Activated CD4-positive, alpha-beta T cell treated with anti-CD3 and anti-CD28 coated beads for 36 hours (primary cell): ENCODE measurements around the gene DUSP6. TPM values are rescaled to one million over a fixed set of nuclear protein-coding genes. Genes with fewer than 3 reads are reported as not detected.
"Not testable (repeated sequence)": the region's sequence is repeated elsewhere in the genome, so short reads cannot be mapped to it uniquely, and the experiment has no call there.

Experiments used
- ATAC-seq: fragments of 200-7000 bp; cut with Tn5 transposase; one replicate; pipeline ENCODE4 v1.10.0; 2021; ENCODE audit warnings: mild to moderate bottlenecking, moderate library complexity
- CTCF ChIA-PET: fragments of 350-600 bp; sonication (Branson Sonifier 250); formaldehyde crosslinking; loops from one replicate; lab custom pipeline; 2021; ENCODE audit warnings: antibody characterized with exemption; lab: Charles Lee
- POLR2A ChIA-PET: fragments of 350-600 bp; sonication (Branson Sonifier 250); formaldehyde crosslinking; loops from one replicate; lab custom pipeline; 2021; ENCODE audit warnings: antibody characterized with exemption, inconsistent platforms; lab: Charles Lee
- DNase-seq: peaks from one replicate; pipeline ENCODE4 v3.0.0-alpha.2; 2020
- H3K27ac Mint-ChIP-seq: one replicate; pipeline ENCODE4 v1.8.0; 2021; ENCODE audit warnings: mixed read lengths
- H3K27me3 Mint-ChIP-seq: one replicate; pipeline ENCODE4 v1.8.0; 2021; ENCODE audit warnings: mixed read lengths
- H3K36me3 Mint-ChIP-seq: one replicate; pipeline ENCODE4 v1.8.0; 2021; ENCODE audit warnings: low read depth, mixed read lengths
- H3K4me1 Mint-ChIP-seq: one replicate; pipeline ENCODE4 v1.8.0; 2021; ENCODE audit warnings: mixed read lengths
- H3K4me3 Mint-ChIP-seq: one replicate; pipeline ENCODE4 v1.8.0; 2021; ENCODE audit warnings: mild to moderate bottlenecking, moderate library complexity, mixed read lengths
- H3K9me3 Mint-ChIP-seq: one replicate; pipeline ENCODE4 v1.8.0; 2021; ENCODE audit warnings: low read depth, mixed read lengths
- intact Hi-C, 2 experiments: fragments of 100-400 bp; cut with DNase I in 1 of 2; cut with micrococcal nuclease in 1 of 2; formaldehyde crosslinking; loops; one replicate each; pipeline versions ENCODE4 v1.14.2 to v1.15.1; 2022 to 2024; cut with DNase I, micrococcal nuclease
- total RNA-seq, 2 experiments: library from RNA; stranded (reverse); gene quantifications; one replicate each; pipeline ENCODE4 v1.2.3, GENCODE V29; 2021

The DUSP6 gene
- total RNA-seq, 2 experiments from 2014 or later, result 49.9 to 60.9 TPM

- peaks cover 48% of the 10 kb centered on the region for H3K4me1 Mint-ChIP-seq
- ATAC-seq (no peak), DNase-seq (no peak)
- ChIA-PET CTCF (interaction anchor here (1.1 kb wide), 1 partner anchor 305 kb away, joined by 3 read pairs; no protein-coding TSS in a partner anchor), POLR2A (no interaction called here)
- no peak overlapping the region for H3K27ac Mint-ChIP-seq
- no peaks in the 10 kb centered on the region for H3K9me3 Mint-ChIP-seq
- intact Hi-C loops, result no loop called here
- no peak overlapping the region for H3K4me3 Mint-ChIP-seq
- peaks cover 26% of the 10 kb centered on the region for H3K36me3 Mint-ChIP-seq
- H3K27me3 Mint-ChIP-seq, result peaks cover 2% of the 10 kb centered on the region
Measured at GRCh38 chr12:89344043-89344861, 8.0 kb downstream of the DUSP6 start.

- Mint-ChIP-seq H3K9me3 (no peaks in the 10 kb centered on the region), H3K27ac (no peak overlapping the region), H3K4me3 (no peak overlapping the region), H3K4me1 (peaks cover 37% of the 10 kb centered on the region), H3K27me3 (peaks cover 2% of the 10 kb centered on the region), H3K36me3 (peaks cover 15% of the 10 kb centered on the region)
- intact Hi-C loops, result no loop called here
- ChIA-PET POLR2A (no interaction called here), CTCF (no interaction called here)
- ATAC-seq (no peak), DNase-seq (no peak)
Measured at GRCh38 chr12:89343127-89343526, 9.2 kb downstream of the DUSP6 start.

DNA sequence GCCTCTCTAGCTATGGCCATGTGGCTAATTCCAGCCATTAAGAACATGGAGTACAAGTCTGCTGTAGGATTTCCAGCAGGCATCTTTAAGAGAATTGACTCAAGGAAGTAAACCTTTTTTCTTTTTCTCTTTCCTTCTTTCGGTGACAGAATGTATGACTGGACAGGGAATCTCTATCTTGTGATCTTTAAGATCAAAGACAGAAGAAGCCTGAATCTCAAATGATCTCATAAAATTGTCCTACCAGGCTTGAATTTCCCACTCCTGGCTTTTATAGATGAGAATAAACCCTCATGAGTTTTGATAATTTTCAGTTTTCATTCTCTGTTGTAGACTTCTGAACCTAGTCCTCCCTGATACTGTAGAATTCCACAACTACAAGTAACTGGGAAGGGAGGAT is 11.4 kb downstream of the DUSP6 start:
- no peak for DNase-seq
- Mint-ChIP-seq H3K27ac (no peak overlapping the region), H3K4me1 (peaks cover 16% of the 10 kb centered on the region), H3K36me3 (no peaks in the 10 kb centered on the region), H3K27me3 (peaks cover 2% of the 10 kb centered on the region), H3K4me3 (no peak overlapping the region), H3K9me3 (no peaks in the 10 kb centered on the region)
- POLR2A ChIA-PET, result no interaction called here
- intact Hi-C loops, result no loop called here
- CTCF ChIA-PET, result no interaction called here
- ATAC-seq, result no peak

DNA sequence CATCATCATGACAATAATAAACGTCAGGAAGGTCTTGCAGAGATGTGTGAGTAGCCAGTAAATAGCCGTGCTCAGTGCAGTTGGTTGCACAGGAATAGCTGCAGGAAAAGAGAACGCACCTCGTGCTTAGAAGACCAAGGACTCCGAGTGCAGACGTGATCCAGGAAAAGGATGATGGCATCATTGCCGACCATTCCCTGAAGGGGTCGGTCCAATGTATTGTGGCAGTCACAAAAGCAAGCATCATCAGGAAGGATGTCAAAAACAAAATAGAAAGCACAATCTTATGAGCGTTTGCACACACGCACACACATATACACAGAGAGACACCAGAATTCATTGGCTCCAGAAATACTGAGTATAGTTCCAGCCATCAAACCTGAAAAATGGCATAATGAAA is 12.8 kb downstream of the DUSP6 start:
- intact Hi-C loops, result no loop called here
- Mint-ChIP-seq H3K27ac (no peak overlapping the region), H3K36me3 (no peaks in the 10 kb centered on the region), H3K9me3 (no peaks in the 10 kb centered on the region), H3K27me3 (peaks cover under 1% of the 10 kb centered on the region), H3K4me3 (no peak overlapping the region), H3K4me1 (peaks cover 9% of the 10 kb centered on the region)
- POLR2A ChIA-PET, result no interaction called here
- CTCF ChIA-PET, result interaction anchor here (1.0 to 1.1 kb wide), 2 partner anchors 18 to 289 kb away, joined by 3 read pairs; no protein-coding TSS in a partner anchor
- DNase-seq, result no peak
- no peak for ATAC-seq

GRCh38 chr12:89337136-89337535 is 15.2 kb downstream of the DUSP6 start:
- H3K36me3 Mint-ChIP-seq, intact Hi-C loops, H3K27me3 Mint-ChIP-seq, H3K4me3 Mint-ChIP-seq, H3K9me3 Mint-ChIP-seq, H3K27ac Mint-ChIP-seq, POLR2A ChIA-PET, DNase-seq, ATAC-seq: not testable (repeated sequence)
- peaks cover 27% of the 10 kb centered on the region for H3K4me1 Mint-ChIP-seq
- CTCF ChIA-PET, result interaction anchor here (0.5 to 1.1 kb wide), 2 partner anchors 35 to 125 kb away, joined by 3 read pairs; no protein-coding TSS in a partner anchor

DNA sequence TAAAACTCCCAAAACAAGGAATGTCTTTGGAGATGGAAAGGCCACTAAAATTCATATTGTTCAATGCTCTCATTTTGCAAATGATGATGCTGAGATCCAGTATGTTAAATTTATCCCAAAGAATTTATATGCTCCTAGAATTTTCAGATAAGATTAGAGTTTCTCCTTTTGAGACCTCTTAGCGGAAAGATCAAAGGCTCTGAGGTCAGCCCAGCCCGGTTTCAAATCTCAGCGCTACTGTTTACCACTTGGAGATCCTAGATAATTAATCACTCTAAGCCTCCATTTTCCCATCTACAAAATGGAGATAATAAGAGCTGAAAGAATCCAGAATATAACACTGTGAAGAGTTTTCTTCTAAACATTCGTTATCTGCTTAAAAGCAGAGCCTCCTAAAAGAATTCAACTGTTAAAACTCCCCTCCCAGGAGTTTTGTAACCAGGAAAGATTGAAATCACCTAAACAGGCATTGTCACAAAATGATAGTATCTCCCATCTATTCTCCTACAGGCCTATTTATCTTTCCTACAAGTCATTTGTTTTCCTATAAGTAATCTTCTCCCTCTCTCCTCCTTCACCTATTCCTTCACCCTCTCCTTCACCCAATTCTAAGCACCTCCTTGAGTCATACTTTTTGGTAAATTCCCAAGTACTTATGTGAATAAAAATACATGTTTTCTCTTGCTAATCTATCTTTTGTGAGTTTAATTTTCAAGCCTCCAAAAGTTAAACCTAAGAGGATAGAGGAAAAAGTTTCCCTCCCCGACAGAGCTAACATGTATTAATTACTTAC is 16.7 kb downstream of the DUSP6 start:
- Mint-ChIP-seq H3K36me3 (peaks cover 4% of the 10 kb centered on the region), H3K4me3 (no peak overlapping the region), H3K27me3 (no peaks in the 10 kb centered on the region), H3K9me3 (peaks cover 4% of the 10 kb centered on the region), H3K27ac (no peak overlapping the region), H3K4me1 (peaks cover 20% of the 10 kb centered on the region)
- no peak for DNase-seq
- CTCF ChIA-PET, result no interaction called here
- POLR2A ChIA-PET, result no interaction called here
- ATAC-seq, result no peak
- intact Hi-C loops, result no loop called here

DNA sequence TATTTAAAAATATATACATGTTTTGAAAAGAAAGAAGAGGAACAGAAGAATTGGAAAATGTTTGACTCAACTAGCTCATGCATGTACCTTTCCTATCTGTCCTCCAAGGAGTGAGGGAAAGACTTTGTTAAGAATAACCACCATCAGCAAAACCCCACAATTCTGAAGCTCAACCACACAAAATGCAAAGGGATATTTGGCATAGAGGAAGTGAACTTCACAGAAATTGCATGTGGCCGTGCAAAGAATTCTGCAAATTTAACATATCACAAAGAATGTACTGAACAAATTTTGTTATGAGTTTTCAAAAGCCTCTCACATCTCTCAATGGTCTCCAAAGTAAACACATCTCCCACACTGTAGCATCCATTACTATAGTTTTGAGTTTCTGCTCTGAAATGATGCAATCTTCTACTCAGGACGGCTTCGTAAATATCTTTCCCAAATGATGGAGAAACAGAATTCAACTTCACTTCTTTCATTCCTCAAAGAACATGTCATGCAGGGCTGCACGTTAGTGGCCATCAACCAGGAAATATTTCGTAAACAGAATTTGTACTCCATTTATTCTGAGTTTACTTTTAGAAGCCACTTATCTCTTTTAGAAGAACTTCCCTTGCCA is 17.6 kb downstream of the DUSP6 start:
- POLR2A ChIA-PET, result no interaction called here
- Mint-ChIP-seq H3K36me3 (peaks cover 6% of the 10 kb centered on the region), H3K4me3 (no peak overlapping the region), H3K27me3 (no peaks in the 10 kb centered on the region), H3K27ac (no peak overlapping the region), H3K9me3 (peaks cover 7% of the 10 kb centered on the region), H3K4me1 (peaks cover 20% of the 10 kb centered on the region)
- no peak for ATAC-seq
- CTCF ChIA-PET, result no interaction called here
- DNase-seq, result no peak
- intact Hi-C loops, result no loop called here

- Mint-ChIP-seq H3K27ac (peak overlapping the region; percentile 4), H3K4me1 (peaks cover 20% of the 10 kb centered on the region), H3K4me3 (peak overlapping the region; percentile 30), H3K27me3 (no peaks in the 10 kb centered on the region), H3K9me3 (peaks cover 9% of the 10 kb centered on the region), H3K36me3 (peaks cover 6% of the 10 kb centered on the region)
- peak; percentile 98 for ATAC-seq
- CTCF ChIA-PET, result no interaction called here
- intact Hi-C loops, result no loop called here
- POLR2A ChIA-PET, result interaction anchor here (1.0 kb wide), 1 partner anchor 17 kb away, joined by 6 read pairs; no protein-coding TSS in a partner anchor
- peak; percentile 55 for DNase-seq
Measured at GRCh38 chr12:89333564-89334252, 18.6 kb downstream of the DUSP6 start.

GRCh38 chr12:89328151-89329030 is 23.9 kb downstream of the DUSP6 start:
- no peaks in the 10 kb centered on the region for H3K27me3 Mint-ChIP-seq
- peaks cover 16% of the 10 kb centered on the region for H3K4me1 Mint-ChIP-seq
- DNase-seq (no peak), ATAC-seq (no peak)
- H3K27ac Mint-ChIP-seq, result no peak overlapping the region
- ChIA-PET POLR2A (no interaction called here), CTCF (interaction anchor here (0.9 kb wide), 1 partner anchor 177 kb away, joined by 3 read pairs; no protein-coding TSS in a partner anchor)
- H3K4me3 Mint-ChIP-seq, result no peak overlapping the region
- intact Hi-C loops, result no loop called here
- H3K9me3 Mint-ChIP-seq, result peaks cover 9% of the 10 kb centered on the region
- H3K36me3 Mint-ChIP-seq, result peaks cover 4% of the 10 kb centered on the region

DNA sequence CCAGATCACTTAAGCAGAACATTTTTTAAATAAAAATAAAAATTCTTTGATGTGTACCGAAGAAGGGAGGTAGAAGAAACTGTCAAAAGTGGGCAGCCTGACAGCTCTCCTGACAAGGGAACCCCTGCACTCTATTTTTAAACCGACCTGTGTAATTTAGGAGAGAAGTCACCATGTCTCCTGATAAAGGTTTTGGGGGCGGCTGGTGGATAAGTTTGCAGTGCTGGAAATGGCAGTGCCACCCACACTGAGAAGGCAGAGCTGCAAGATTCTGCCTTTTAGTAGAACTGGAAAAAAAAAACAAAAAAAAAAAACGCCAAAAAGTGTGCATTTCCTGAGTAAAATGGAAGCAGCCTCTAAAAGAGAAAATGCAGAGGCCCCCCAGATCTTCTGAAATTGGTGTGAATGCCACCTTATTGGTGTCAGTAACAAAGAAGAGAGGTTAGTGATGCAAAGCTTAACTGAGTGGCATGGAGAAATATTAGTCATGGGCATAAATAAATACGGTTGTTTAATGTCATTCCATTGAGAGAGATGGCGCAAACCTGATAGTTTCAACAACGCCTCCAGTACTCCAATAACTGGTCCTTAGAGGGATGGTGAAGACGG is 24.7 kb downstream of the DUSP6 start:
- H3K4me3 Mint-ChIP-seq, result no peak overlapping the region

More for the DNA sequence above, 24.7 kb downstream of the DUSP6 start:
- peaks cover 4% of the 10 kb centered on the region for H3K36me3 Mint-ChIP-seq
- no peak for DNase-seq
- H3K4me1 Mint-ChIP-seq, result peaks cover 8% of the 10 kb centered on the region
- no peak overlapping the region for H3K27ac Mint-ChIP-seq
- intact Hi-C loops, result no loop called here
- ATAC-seq, result no peak
- no peaks in the 10 kb centered on the region for H3K27me3 Mint-ChIP-seq
- CTCF ChIA-PET, result interaction anchor here (0.7 kb wide), 1 partner anchor 56 kb away, joined by 4 read pairs; no protein-coding TSS in a partner anchor
- peaks cover 9% of the 10 kb centered on the region for H3K9me3 Mint-ChIP-seq
- POLR2A ChIA-PET, result interaction anchor here (0.5 to 0.7 kb wide), 3 partner anchors 25 to 319 kb away, joined by 3 to 7 read pairs (median 4); no protein-coding TSS in a partner anchor
